ENCODE measurements around the gene RNF25.

The RNF25 gene

DNA sequence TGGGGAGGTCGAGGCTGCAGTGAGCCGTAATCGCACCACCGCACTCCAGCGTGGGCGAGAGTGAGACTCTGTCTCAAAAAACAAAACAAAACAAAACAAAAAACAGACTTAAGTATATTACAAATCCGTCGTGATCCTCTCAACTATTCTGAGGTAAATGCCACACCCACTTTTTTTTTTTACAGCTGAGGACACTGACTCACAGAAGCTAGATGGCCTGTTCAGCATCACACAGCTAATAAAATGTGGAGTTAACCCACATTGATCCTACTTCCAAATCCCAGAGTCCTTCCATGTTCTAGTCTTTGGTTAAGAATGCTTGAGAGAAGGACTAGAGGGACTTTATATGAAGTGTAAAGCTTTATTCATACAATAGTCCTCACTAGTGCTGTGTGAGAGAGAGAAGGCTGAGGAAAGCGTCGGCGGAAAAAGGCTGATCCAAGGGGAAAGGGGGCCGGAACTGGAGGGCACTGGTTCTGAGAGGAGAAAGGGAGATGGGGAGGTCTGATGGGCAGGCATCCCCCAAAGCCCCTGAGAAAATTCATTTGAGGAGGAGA, 627 bp downstream of the RNF25 start:
- DNase-seq = no peak

- DNase-seq = no peak
Measured at GRCh38 chr2:218664653-218665052, 7.1 kb downstream of the RNF25 start.

DNA sequence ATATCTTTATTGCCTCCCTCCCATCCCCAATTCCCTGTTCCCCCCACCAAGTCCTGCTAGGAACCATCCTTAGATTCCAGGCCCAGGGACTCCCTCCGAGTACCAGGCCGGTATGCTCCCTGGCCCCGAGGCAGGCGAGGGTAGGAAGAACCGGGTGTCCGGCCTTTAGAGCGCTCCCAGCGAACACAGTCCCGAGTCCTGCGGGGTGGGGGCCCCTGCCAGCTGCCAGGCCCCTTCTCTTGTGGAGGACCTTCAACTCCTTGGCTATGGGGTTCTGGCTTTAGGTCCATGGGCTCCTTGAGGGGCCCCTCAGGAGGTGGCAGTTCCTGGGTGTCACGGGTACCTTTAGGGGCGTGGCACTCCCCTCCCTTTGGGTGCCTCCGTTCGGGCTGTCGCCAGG, 7.9 kb downstream of the RNF25 start:
- no peak for DNase-seq

DNA sequence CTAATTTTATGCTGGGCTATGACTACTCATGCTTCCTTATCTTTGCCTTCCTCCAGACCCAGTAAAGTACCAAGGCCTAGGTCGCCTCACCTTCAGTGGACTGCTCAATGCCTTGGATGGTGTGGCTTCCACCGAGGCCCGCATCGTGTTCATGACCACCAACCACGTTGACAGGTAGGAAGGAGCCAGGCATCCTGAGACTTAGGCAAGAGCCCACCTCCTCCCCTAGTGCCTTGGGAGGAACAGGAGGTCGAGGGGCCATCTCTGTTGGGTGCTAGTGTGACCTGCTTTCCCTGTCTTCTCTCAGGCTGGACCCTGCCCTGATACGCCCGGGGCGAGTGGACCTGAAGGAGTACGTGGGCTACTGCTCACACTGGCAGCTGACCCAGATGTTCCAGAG, 9.0 kb downstream of the RNF25 start:
- no peak for DNase-seq

DNA sequence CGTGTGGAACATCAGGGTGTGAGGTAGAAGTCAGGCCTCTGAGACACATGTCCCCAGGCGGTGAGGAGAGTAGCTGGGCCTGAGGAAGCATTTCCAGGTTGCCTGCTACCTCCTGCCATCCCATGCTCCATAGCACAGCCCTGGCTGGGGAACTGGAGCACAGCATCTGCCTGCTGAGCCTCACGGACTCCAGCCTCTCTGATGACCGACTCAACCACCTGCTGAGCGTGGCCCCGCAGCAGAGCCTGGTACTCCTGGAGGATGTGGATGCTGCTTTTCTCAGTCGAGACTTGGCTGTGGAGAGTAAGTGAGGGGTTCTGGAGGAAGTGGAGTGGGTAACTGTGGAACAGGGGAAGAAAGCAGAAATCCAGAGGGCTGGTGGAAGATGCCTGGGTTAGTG, 9.4 kb downstream of the RNF25 start:
- no peak for DNase-seq

DNA sequence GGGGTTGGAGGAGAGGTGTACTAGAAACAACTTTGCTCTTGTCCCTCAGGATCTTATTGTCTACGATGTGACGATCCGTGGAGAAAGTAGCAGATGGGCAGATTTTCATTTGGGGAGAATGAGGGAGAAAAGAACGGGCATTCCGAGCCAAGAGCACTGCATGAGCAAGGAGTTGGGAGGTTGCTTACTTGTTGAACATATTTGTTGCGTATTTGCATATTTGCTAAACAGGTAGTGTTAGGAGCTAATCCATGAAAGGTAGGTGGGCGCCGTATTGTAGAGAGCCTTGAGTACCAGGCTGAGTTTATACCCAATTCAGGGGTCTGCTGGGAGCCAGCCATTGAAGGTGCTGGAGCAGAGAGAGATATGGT, 11.8 kb downstream of the RNF25 start:
- DNase-seq = no peak

GRCh38 chr2:218659258-218659987, 12.4 kb downstream of the RNF25 start, which contains the start of the genes BCS1L and ZNF142:
Gene BCS1L (plus strand): TSS chr2:218659683. CDS start chr2:218660988, 1,305 bp downstream.
Gene ZNF142 (minus strand): TSS chr2:218659623. CDS start chr2:218656429, 3,194 bp downstream.
- DNase-seq = peak; percentile 97

DNA sequence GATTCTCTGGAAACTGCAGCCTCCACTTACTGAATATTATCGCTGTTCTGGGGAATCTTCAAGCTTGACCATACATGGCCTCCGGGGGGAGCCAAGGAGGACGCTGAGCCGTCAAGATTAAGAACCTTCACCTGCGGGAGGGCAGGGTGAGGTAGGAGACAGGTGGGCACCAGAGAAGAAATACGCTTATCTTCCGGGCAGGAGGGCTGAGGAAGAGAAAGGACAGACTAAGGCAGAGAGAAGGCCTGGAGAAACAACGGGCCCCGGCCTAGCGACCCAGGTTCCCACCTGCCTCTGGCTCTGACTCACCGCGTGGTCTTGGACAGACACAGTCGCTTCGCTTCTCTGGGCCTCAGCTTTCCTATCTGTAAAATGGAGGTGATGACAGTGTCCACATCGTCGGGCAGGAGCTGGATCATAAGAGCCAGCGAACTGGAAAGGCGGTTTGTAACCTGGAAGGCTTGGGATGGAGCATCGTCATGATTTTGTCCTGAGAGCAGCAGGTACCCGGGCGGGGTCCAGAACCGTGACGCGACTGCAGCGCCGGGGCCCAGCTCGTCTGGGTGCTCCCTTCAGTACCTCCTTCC, 13.0 kb downstream of the RNF25 start:
- DNase-seq = peak; percentile 55

DNA sequence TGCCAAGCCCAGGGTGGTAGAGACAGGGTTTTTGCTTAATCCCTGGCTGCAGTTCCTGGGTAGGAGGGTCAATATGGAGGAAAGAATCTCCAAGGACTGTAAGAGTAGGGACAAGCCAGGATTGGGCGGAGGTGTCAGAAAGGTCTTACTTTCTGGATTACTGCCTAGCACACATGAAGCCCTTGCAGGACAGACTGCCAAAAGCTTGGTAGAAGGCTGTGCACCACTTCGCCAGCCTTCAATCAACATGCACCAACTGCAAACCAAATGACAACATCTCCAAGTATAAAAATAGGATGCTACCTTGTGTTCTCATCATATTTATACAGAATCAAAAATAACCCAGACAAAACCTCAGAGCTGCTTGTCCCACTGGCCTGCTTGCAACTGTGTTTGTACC, 16.1 kb downstream of the RNF25 start:
- DNase-seq = no peak

GRCh38 chr2:218648787-218649100, 23.1 kb downstream of the RNF25 start:
- no peak for DNase-seq

GRCh38 chr2:218648088-218648786, 23.6 kb downstream of the RNF25 start:
- DNase-seq = peak; percentile 53

- no peak for DNase-seq
Measured at GRCh38 chr2:218645126-218645525, 26.7 kb downstream of the RNF25 start.

DNA sequence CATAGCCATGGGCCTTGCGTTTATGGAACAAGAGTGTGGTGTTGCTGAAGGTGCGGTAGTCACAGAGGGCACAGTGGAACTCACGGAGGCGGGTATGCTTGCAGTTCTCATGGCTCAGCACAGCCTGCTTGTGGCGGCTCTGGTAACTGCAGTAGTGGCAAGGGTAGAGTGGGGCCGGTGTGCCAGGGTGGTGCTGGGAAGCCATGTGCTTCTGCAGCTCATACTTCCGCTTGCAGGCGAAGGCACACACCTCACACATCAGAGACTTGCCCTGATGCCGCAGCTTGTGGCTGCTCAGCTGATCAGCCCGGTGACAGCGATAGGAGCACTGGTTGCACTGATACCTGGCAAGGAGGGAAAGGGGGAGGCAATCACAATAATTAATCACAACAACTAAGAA, 27.1 kb downstream of the RNF25 start:
- DNase-seq = no peak

GRCh38 chr2:218643751-218644310, 28.0 kb downstream of the RNF25 start:
- DNase-seq = no peak

GRCh38 chr2:218642786-218643185, 29.0 kb downstream of the RNF25 start:
- DNase-seq = no peak

DNA sequence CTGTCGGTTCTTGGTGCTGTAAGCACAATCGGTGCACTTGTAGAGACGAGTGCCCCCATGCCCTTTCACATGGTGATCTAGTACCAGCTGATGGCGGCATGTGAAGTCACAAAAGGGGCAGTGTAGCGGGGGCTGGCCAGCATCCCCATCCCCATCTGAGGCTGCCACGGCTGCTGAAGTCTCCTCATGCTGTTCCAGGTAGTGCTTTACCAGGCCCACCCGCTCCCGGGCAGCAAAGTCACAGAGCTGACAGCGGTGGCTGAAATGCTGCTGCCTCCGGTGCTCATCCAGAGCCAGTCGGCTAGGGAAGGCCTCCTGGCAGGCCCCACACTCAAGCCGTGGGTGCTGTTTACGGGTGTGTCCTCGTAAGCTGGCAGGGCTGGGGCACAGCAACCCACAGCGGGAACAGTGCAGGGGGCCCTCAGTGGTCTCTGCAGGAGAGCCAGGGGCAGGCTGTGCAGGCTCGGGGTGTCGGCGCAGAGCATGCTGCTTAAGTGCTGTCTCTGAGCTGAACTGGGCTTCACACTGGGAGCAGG, 29.6 kb downstream of the RNF25 start:
- no peak for DNase-seq

GRCh38 chr2:218638372-218638771, 33.4 kb downstream of the RNF25 start:
- DNase-seq = no peak

GRCh38 chr2:218635719-218636118, 36.1 kb downstream of the RNF25 start:
- DNase-seq = no peak

GRCh38 chr2:218631837-218632236, 40.0 kb downstream of the RNF25 start:
- no peak for DNase-seq

DNA sequence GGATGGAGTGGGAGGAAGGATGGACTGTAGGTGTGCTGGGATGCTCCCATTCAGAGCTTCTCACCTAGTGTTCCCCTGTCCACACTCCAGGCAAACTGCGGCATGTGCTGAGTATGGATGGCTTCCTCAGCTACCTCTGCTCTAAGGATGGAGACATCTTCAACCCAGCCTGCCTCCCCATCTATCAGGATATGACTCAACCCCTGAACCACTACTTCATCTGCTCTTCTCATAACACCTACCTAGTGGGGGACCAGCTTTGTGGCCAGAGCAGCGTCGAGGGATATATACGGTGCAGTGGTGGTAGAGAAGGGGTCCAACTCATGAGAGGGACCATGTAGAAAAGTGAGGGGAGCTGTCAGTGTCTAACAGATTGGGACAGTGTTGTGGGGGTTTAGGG, 43.9 kb downstream of the RNF25 start:
- DNase-seq = no peak

GRCh38 chr2:218626369-218626768, 45.4 kb downstream of the RNF25 start:
- DNase-seq = no peak

DNA sequence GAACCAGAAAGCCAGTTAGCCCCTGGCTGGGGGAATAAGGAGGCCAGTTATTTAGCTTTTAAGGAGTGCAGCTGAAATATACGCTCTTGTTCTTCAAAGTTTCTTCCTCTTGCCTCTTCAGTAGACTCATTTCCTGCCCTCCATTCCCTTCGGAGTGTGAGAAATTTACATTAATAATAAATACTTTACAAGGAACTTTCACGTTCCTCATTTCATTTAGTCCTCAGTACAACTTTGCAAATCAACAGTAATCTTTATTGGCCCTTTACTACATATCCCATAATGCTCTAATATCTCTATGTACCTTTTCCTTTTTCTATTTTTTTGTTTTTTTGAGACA, 48.5 kb downstream of the RNF25 start:
- no peak for DNase-seq

DNA sequence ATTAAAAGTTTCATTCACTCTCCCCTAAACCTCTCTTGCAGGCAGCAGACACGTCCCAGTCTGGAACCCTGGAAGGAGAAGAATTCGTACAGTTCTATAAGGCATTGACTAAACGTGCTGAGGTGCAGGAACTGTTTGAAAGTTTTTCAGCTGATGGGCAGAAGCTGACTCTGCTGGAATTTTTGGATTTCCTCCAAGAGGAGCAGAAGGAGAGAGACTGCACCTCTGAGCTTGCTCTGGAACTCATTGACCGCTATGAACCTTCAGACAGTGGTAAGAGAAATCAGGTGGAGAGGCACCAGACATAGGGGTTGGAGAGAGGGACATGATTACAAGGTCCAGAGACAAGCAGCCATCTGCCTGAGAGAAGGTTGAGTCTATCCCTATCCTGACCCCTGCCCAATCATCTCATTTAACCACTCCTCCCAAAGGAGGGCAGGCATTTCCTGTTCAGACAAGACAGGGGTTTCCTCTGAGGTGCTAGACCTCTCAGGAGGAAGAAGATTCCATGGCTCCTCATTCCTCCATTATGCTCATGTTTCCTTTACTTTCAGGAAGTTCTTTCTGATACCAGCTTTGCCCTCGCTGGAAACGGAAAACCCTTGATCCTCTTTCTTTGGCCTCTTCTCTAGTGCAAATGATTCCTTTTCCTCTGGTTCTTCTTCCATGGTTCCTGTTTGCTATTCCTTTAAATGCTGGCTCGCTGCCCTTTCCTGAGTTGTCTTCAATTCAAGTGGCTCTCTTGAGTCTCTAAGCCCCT, 49.0 kb downstream of the RNF25 start:
- DNase-seq = no peak

Measured in activated naive CD4-positive, alpha-beta T cell treated with Interleukin-2 at 50 U/mL for 16 hours (primary cell).